Lung (tissue), 12 donors: ENCODE measurements around the gene CXorf65. TPM values are rescaled to one million over a fixed set of nuclear protein-coding genes. Genes with fewer than 3 reads are reported as not detected.

Experiments used
- ATAC-seq: fragments of 200-7000 bp; cut with Tn5 transposase; one replicate; pipeline ENCODE4 v1.9.1; 2020; ENCODE audit warnings: moderate number of reproducible peaks; ENCODE audit not compliant: insufficient read depth, low FRiP score
- DNase-seq, 3 donors: peaks; one replicate each; pipeline ENCODE4 v3.0.0-alpha.2; 2013 to 2017
- H3K27ac ChIP-seq, 2 donors: one replicate each; pipeline ENCODE4 v1.5.1; 2013; ENCODE audit warnings: mild to moderate bottlenecking in 2 of 2, moderate library complexity in 2 of 2, control low read depth in 1 of 2, inconsistent platforms in 1 of 2, low read depth in 1 of 2, low read length in 1 of 2
- H3K27me3 ChIP-seq, 3 donors: one replicate each; pipeline ENCODE4 v1.5.1; 2013; ENCODE audit warnings: low read length in 2 of 3; ENCODE audit not compliant: control insufficient read depth in 3 of 3, insufficient read depth in 3 of 3
- H3K36me3 ChIP-seq, 4 donors: one replicate each; pipeline ENCODE4 v1.5.1; 2013; ENCODE audit warnings: low read length in 4 of 4, mild to moderate bottlenecking in 1 of 4, moderate library complexity in 1 of 4; ENCODE audit not compliant: control insufficient read depth in 4 of 4, insufficient read depth in 4 of 4
- H3K4me1 ChIP-seq, 5 donors: one replicate each; pipeline ENCODE4 v1.5.1; 2013; ENCODE audit warnings: low read length in 5 of 5, mild to moderate bottlenecking in 2 of 5, moderate library complexity in 1 of 5; ENCODE audit not compliant: control insufficient read depth in 5 of 5, insufficient read depth in 5 of 5
- H3K4me3 ChIP-seq: one replicate; pipeline ENCODE4 v1.5.1; 2013; ENCODE audit warnings: mild to moderate bottlenecking, control low read depth, moderate library complexity
- H3K9ac ChIP-seq, 2 donors: one replicate each; pipeline ENCODE4 v1.5.1; 2013; ENCODE audit warnings: low read length in 2 of 2, control low read depth in 1 of 2; ENCODE audit not compliant: insufficient read depth in 1 of 2
- H3K9me3 ChIP-seq, 4 donors: one replicate each; pipeline ENCODE4 v1.5.1; 2013; ENCODE audit warnings: low read length in 3 of 4, mild to moderate bottlenecking in 1 of 4, moderate library complexity in 1 of 4; ENCODE audit not compliant: control insufficient read depth in 4 of 4, insufficient read depth in 3 of 4
- CTCF ChIP-seq: IDR thresholded peaks from 2 replicates; pipeline ENCODE4 v1.5.1; 2012; ENCODE audit warnings: mild to moderate bottlenecking; ENCODE audit errors: control extremely low read depth, extremely low read depth
- WGBS, 2 donors: extraction: QIAGEN DNeasy Blood & Tissue Kit; methylation state at CpG; one replicate each; pipeline ENCODE4 v1.1.7; 2013; 5-methylcytosine and 5-hydroxymethylcytosine counted together
- polyA plus RNA-seq, 2 donors: library from polyadenylated mRNA; stranded (reverse); fragments of 200-250 nt; gene quantifications; one replicate each; pipeline ENCODE4 v1.2.1, GENCODE V29; 2013
- total RNA-seq, 2 donors: library from RNA; depleted of rRNA in 1 of 2; stranded (reverse); fragments of >200 nt in 1 of 2; gene quantifications; one replicate each; pipeline ENCODE4 v1.2.1, GENCODE V29; 2014 to 2021
- donor health status: control.
- donor health status: control.
- donor health status: Bipolar disorder and iron deficiency.
- donor health status: healthy.
- donor health status: DM: yes; HTN: yes; CAD: no.

The CXorf65 gene
- total and polyA plus RNA-seq, 4 donors, result 0.95 to 2.6 TPM; not detected in 2

- Histone ChIP-seq H3K4me1 (no peaks in the 10 kb centered on the region), H3K9me3 (no peaks in the 10 kb centered on the region), H3K27ac (no peak overlapping the region), H3K27me3 (no peaks in the 10 kb centered on the region), H3K36me3 (no peaks in the 10 kb centered on the region), H3K9ac (no peak overlapping the region), H3K4me3 (no peak overlapping the region)
- DNase-seq (peak in 1 of 3 donors; percentile 40), ATAC-seq (no peak)
- WGBS, 2 donors, result 53 to 64% methylated on average over 3 of the region's 3 CpGs
- no peak for TF ChIP-seq CTCF
These were observed 25.0 kb downstream of the CXorf65 start for GRCh38 chrX:71081330-71082123.

DNA sequence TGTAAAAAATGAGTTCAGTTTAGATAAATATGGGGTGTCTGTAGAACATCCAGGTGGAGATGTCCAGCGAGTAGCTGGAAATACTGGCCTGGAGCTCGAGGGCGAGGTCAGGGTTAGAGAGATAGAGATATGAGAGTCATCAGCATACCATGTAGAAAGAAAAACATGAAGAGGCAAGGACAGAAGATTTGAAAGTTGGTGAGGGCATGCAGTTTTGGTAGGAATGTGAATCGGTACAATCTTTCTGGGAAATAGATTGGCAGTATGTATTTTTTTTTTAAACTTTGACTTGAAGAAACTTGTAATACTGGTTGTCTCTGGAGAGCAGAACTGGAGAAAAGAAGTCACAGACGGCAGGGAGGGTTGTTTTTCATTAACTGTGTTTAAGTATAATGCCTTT, 36.0 kb downstream of the CXorf65 start:
- DNase-seq, result no peak
- Histone ChIP-seq H3K9ac (no peak overlapping the region), H3K4me1 (peaks cover 0 to 4% (median 0%) of the 10 kb centered on the region in 5 donors), H3K27ac (no peak overlapping the region), H3K4me3 (no peak overlapping the region), H3K9me3 (peaks cover 0 to 4% (median 0%) of the 10 kb centered on the region in 4 donors), H3K27me3 (no peaks in the 10 kb centered on the region), H3K36me3 (no peaks in the 10 kb centered on the region)
- TF ChIP-seq CTCF, result no peak
- ATAC-seq, result no peak
- WGBS, 2 donors, result 61 to 89% methylated on average over 5 of the region's 5 CpGs

DNA sequence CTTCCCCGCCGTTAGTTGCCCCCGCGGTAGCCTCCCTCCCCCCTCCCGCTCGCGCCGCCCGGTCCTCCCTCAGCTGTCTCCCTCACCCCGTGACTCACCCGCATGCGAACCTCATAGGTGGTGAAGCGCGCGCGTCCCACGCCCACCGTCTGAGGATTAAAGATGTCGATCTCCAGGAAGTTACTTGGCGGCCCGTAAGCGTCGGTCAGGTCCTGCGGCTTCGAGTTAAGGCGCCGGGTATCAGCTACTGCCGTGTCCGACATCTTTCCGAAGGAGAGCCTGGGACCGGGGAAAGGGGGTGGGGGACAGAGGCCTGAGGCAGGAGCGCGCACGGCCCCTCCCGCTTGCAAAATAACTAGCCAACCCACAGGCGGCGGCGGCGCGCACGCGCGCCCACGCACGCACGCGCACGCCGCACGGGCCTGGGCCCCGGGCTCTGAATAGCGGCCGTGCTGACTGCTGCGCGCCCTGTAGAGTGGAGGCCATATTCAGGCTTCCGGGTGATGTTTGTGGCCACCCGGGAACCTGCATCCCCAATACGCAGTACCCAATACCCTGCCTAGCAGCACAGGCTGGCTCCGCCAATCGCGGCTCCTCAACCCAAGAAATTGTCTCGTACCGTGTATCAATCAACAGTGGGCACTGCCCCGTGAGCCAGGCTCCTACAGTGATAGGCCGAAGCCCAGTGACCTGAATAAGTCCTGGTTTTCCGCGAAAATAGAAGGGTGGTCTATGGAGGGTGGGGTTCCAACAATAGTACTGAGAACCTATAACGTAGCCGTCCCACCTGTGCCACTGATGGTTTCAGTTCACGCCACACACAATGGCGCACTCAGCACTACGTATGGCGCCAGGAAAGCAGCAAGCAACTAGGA, 38.3 kb downstream of the CXorf65 start, which contains the start of gene SNX12:
Gene SNX12 (minus strand): TSS at position 291 of the 875 bp plus-strand sequence. CDS start 28 bp downstream, at position 263.
- H3K27me3 ChIP-seq, result no peaks in the 10 kb centered on the region
- H3K4me3 ChIP-seq, result peak within 1 kb of the TSS; percentile 51
- whole genome bisulfite sequencing, 2 donors, result 0 to 34% methylated on average over 33 to 73 of the region's 73 CpGs
- H3K27ac ChIP-seq, result peak within 1 kb of the TSS; percentile 82
- H3K36me3 ChIP-seq, result no peaks in the 10 kb centered on the region
- H3K9me3 ChIP-seq, result peaks cover 0 to 4% (median 0%) of the 10 kb centered on the region in 4 donors
- ATAC-seq, result peak; percentile 98
- peak; percentile 93 to 96 (median 95) for DNase-seq
- peaks cover 0 to 4% (median 0%) of the 10 kb centered on the region in 5 donors for H3K4me1 ChIP-seq
- H3K9ac ChIP-seq, result peak within 1 kb of the TSS; percentile 11 to 82
- TF ChIP-seq CTCF, result peak; percentile 44
